ENCODE measurements around the gene SCYGR2.
"Not testable (repeated sequence)": the region's sequence is repeated elsewhere in the genome, so short reads cannot be mapped to it uniquely, and the experiment has no call there.

Gene SCYGR2

GRCh38 chr2:227598835-227599503 lies at the start of gene SCYGR2:
TSS of gene SCYGR2 (plus strand) at chr2:227598893. CDS start at chr2:227598893, 0 bp downstream.
- not testable (repeated sequence) for DNase-seq (ENCODE audit: low spot score)

GRCh38 chr2:227551836-227552235 lies 46.9 kb upstream of the SCYGR2 start:
- no peak for DNase-seq (ENCODE audit: low spot score)

GRCh38 chr2:227562581-227562980 lies 36.1 kb upstream of the SCYGR2 start:
- DNase-seq (ENCODE audit: low spot score) = no peak

- no peak for DNase-seq (ENCODE audit: low spot score)
Observed at GRCh38 chr2:227565080-227565479, 33.6 kb upstream of the SCYGR2 start.

GRCh38 chr2:227566012-227566411 lies 32.7 kb upstream of the SCYGR2 start:
- no peak for DNase-seq (ENCODE audit: low spot score)

- no peak for DNase-seq (ENCODE audit: low spot score)
Observed at GRCh38 chr2:227568852-227569169, 29.9 kb upstream of the SCYGR2 start.

- DNase-seq (ENCODE audit: low spot score) = no peak
Observed at GRCh38 chr2:227570615-227571014, 28.1 kb upstream of the SCYGR2 start.

- no peak for DNase-seq (ENCODE audit: low spot score)
Observed at GRCh38 chr2:227576110-227576509, 22.6 kb upstream of the SCYGR2 start.

GRCh38 chr2:227576812-227577211 lies 21.9 kb upstream of the SCYGR2 start:
- DNase-seq (ENCODE audit: low spot score) = no peak

- no peak for DNase-seq (ENCODE audit: low spot score)
Observed at GRCh38 chr2:227577555-227577954, 21.1 kb upstream of the SCYGR2 start.

GRCh38 chr2:227578642-227579041 lies 20.1 kb upstream of the SCYGR2 start:
- no peak for DNase-seq (ENCODE audit: low spot score)

GRCh38 chr2:227579791-227580190 lies 18.9 kb upstream of the SCYGR2 start:
- no peak for DNase-seq (ENCODE audit: low spot score)

- DNase-seq (ENCODE audit: low spot score) = no peak
Observed at GRCh38 chr2:227582369-227582768, 16.3 kb upstream of the SCYGR2 start.

GRCh38 chr2:227592694-227593387 lies 5.9 kb upstream of the SCYGR2 start:
- DNase-seq (ENCODE audit: low spot score) = no peak

GRCh38 chr2:227595797-227596196 lies 2.9 kb upstream of the SCYGR2 start:
- no peak for DNase-seq (ENCODE audit: low spot score)

GRCh38 chr2:227597036-227597435 lies 1.7 kb upstream of the SCYGR2 start:
- no peak for DNase-seq (ENCODE audit: low spot score)

GRCh38 chr2:227597998-227598397 lies 695 bp upstream of the SCYGR2 start:
- no peak for DNase-seq (ENCODE audit: low spot score)

GRCh38 chr2:227602358-227602757 lies 3.7 kb downstream of the SCYGR2 start:
- no peak for DNase-seq (ENCODE audit: low spot score)

- no peak for DNase-seq (ENCODE audit: low spot score)
Observed at GRCh38 chr2:227606476-227606875, 7.8 kb downstream of the SCYGR2 start.

GRCh38 chr2:227607941-227608340 lies 9.2 kb downstream of the SCYGR2 start:
- no peak for DNase-seq (ENCODE audit: low spot score)

- DNase-seq (ENCODE audit: low spot score) = no peak
Observed at GRCh38 chr2:227608561-227609338, 10.1 kb downstream of the SCYGR2 start.

GRCh38 chr2:227610123-227610522 lies 11.4 kb downstream of the SCYGR2 start:
- DNase-seq (ENCODE audit: low spot score) = no peak
